Pancreas (tissue), 10 donors: Measurements from ENCODE around the gene P2RX5. TPM values are rescaled to one million over a fixed set of nuclear protein-coding genes. Genes with fewer than 3 reads are reported as not detected.

ENCODE experiments used
- ATAC-seq, 4 donors: fragments of 200-7000 bp; cut with Tn5 transposase; one replicate each; pipeline versions ENCODE4 v1.8.0 to v1.9.1; 2020; ENCODE audit warnings: mild to moderate bottlenecking in 4 of 4, moderate library complexity in 4 of 4
- DNase-seq, 6 donors: peaks; one replicate each; pipeline ENCODE4 v3.0.0-alpha.2; 2020
- FAIRE-seq: peaks from 2 replicates; lab custom pipeline; 2012; peaks lifted over from hg19 to GRCh38; lab: Jason Lieb, UNC
- H3K27ac ChIP-seq, 4 donors: fragments of 200-600 bp; sonication (generic); 1 replicate in 3 of 4; 2 replicates in 1 of 4; pipeline versions ENCODE4 v1.5.0 to v1.8.0; 2020
- H3K27me3 ChIP-seq, 4 donors: fragments of 200-600 bp; one replicate each; pipeline ENCODE4 v1.8.0; 2021
- H3K36me3 ChIP-seq, 3 donors: fragments of 200-600 bp; sonication (generic) in 1 of 3; one replicate each; pipeline versions ENCODE4 v1.5.0 to v1.8.0; 2020 to 2021
- H3K4me1 ChIP-seq, 3 donors: fragments of 200-600 bp; one replicate each; pipeline ENCODE4 v1.8.0; 2021
- H3K4me3 ChIP-seq, 4 donors: fragments of 200-600 bp; sonication (generic) in 2 of 4; one replicate each; pipeline versions ENCODE4 v1.5.0 to v1.8.0; 2020 to 2021
- H3K9me3 ChIP-seq, 4 donors: fragments of 200-600 bp; one replicate each; pipeline ENCODE4 v1.8.0; 2021
- WGBS, 2 donors: extraction: QIAGEN DNeasy Blood & Tissue Kit; methylation state at CpG; one replicate each; pipeline ENCODE4 v1.1.7; 2013; 5-methylcytosine and 5-hydroxymethylcytosine counted together
- intact Hi-C, 3 donors: fragments of 100-400 bp; cut with DNase I; formaldehyde crosslinking; loops; one replicate each; pipeline versions ENCODE4 v1.11.1 to v1.14.2; 2022
- polyA plus RNA-seq, 2 donors: library from polyadenylated mRNA; stranded (reverse); fragments of 200-250 nt; gene quantifications; one replicate each; pipeline ENCODE4 v1.2.3, GENCODE V29; 2013
- total RNA-seq, 6 donors: library from RNA; stranded (reverse); fragmentation: NEBNext Ultra II Directional in 4 of 6; extraction: Animal tissue kit (Norgen Biotek cat#: 25700) in 4 of 6; gene quantifications; one replicate each; pipeline versions ENCODE4 v1.2.1 to v1.2.4, GENCODE V29; 2021 to 2023
- TF ChIP-seq, protein P1 (sequence below), 4 donors: fragments of 200-600 bp; sonication (generic) in 3 of 4; IDR thresholded peaks; one replicate each; pipeline versions ENCODE4 v1.5.0 to v1.8.0; 2021; ENCODE audit warnings: antibody characterized with exemption in 4 of 4
- donor health status: healthy with polysubstance abuse.
- donor health status: DM: no; HTN: no; CAD: no; lungs with moderate emphysema.
- donor health status: DM: no; HTN: no; CAD: no.
- donor health status: control.
- donor health status: control.
- donor health status: Bipolar disorder and iron deficiency.
- donor health status: DM: yes; HTN: yes; CAD: no.
- donor health status: DM: no; HTN: no; CAD: no.
- donor health status: DM: no; HTN: no; CAD: no.
- donor health status: DM: yes; HTN: yes; CAD: no.

Gene P2RX5
- total and polyA plus RNA-seq, 8 donors, result 0.13 to 1.4 (median 0.55) TPM

DNA sequence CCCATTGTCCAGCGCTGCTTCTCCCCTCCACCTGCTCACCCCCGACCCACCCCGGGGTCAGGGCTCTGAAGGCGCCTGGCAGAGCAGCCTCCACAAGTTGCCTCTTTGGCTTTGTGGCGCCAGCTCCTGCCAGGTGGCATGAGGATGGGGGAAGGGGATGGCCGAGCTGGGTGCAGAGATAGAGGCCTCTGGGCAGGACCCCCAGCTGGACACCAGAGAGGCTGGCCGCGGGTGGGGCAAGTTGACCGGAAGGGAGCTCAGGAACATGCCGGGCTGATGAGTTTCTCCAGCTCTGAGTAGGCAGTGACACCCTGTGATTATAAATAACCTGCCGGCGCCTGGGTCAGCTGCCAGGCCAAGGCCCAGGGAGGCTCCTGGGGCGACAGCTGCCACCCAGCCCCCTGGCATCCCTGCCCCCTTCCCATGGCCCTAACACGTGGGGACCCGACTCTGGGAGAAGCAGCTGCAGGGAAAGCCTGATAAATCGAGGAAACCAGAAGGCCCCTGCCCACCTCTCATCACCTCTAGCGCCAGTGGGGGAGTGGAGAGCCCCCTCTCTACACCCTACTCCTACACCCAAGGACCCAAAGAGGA lies 729 bp downstream of the P2RX5 start:
- no peaks in the 10 kb centered on the region for H3K27me3 ChIP-seq
- ATAC-seq (peak in 3 of 4 donors; percentile 25 to 45 (median 37)), DNase-seq (no peak), FAIRE-seq (no peak)
- TF ChIP-seq, protein P1, sequence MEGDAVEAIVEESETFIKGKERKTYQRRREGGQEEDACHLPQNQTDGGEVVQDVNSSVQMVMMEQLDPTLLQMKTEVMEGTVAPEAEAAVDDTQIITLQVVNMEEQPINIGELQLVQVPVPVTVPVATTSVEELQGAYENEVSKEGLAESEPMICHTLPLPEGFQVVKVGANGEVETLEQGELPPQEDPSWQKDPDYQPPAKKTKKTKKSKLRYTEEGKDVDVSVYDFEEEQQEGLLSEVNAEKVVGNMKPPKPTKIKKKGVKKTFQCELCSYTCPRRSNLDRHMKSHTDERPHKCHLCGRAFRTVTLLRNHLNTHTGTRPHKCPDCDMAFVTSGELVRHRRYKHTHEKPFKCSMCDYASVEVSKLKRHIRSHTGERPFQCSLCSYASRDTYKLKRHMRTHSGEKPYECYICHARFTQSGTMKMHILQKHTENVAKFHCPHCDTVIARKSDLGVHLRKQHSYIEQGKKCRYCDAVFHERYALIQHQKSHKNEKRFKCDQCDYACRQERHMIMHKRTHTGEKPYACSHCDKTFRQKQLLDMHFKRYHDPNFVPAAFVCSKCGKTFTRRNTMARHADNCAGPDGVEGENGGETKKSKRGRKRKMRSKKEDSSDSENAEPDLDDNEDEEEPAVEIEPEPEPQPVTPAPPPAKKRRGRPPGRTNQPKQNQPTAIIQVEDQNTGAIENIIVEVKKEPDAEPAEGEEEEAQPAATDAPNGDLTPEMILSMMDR (IDR thresholded peaks at IDR 0.05), result no peak
- no peak overlapping the region for H3K27ac ChIP-seq
- WGBS, 2 donors, result 19 to 20% methylated on average over 16 to 17 of the region's 17 CpGs
- H3K4me3 ChIP-seq, result peak overlapping the region in 2 of 4 donors; percentile 18 to 62
- no peaks in the 10 kb centered on the region for H3K9me3 ChIP-seq
- intact Hi-C loops, result no loop called here
- no peaks in the 10 kb centered on the region for H3K4me1 ChIP-seq
- no peaks in the 10 kb centered on the region for H3K36me3 ChIP-seq

DNA sequence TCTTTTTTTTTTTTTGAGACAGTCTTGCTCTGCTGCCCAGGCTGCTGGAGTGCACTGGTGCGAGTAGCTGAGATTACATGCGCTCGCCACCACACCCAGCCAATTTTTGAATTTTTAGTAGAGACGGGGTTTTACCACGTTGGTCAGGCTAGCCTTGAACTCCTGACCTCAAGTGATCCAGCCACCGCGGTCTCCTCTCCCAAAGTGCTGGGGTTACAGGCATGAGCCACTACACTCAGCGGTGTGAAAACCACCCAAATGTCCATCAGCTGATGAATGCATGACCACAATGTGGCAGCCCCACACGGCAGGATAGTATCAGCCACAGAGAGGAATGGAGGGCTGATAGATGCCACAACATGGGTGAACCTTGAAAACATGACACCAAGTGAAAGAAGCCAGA lies 2.1 kb downstream of the P2RX5 start:
- H3K4me3 ChIP-seq, result no peak overlapping the region
- intact Hi-C loops, result no loop called here
- no peak overlapping the region for H3K27ac ChIP-seq
- no peaks in the 10 kb centered on the region for H3K9me3 ChIP-seq
- WGBS, 2 donors, result 62 to 65% methylated on average over 9 of the region's 9 CpGs
- TF ChIP-seq, protein P1 (IDR thresholded peaks at IDR 0.05), result no peak
- DNase-seq (no peak), ATAC-seq (no peak), FAIRE-seq (no peak)
- H3K4me1 ChIP-seq, result no peaks in the 10 kb centered on the region
- no peaks in the 10 kb centered on the region for H3K27me3 ChIP-seq
- H3K36me3 ChIP-seq, result no peaks in the 10 kb centered on the region

- WGBS, 2 donors, result 47 to 53% methylated on average over 4 of the region's 4 CpGs
- TF ChIP-seq, protein P1 (IDR thresholded peaks at IDR 0.05), result no peak
- ATAC-seq, result no peak
- H3K27me3 ChIP-seq, result no peaks in the 10 kb centered on the region
- H3K4me1 ChIP-seq, result no peaks in the 10 kb centered on the region
- no peak overlapping the region for H3K27ac ChIP-seq
- intact Hi-C loops, result no loop called here
- FAIRE-seq, result no peak
- no peaks in the 10 kb centered on the region for H3K9me3 ChIP-seq
- H3K4me3 ChIP-seq, result no peak overlapping the region
- H3K36me3 ChIP-seq, result no peaks in the 10 kb centered on the region
- DNase-seq, result no peak
These were observed 2.8 kb downstream of the P2RX5 start for GRCh38 chr17:3693141-3693540.

GRCh38 chr17:3692346-3692745 lies 3.6 kb downstream of the P2RX5 start:
- TF ChIP-seq, protein P1 (IDR thresholded peaks at IDR 0.05), result no peak
- intact Hi-C loops, result no loop called here
- H3K9me3 ChIP-seq, result no peaks in the 10 kb centered on the region
- H3K36me3 ChIP-seq, result no peaks in the 10 kb centered on the region
- H3K27ac ChIP-seq, result no peak overlapping the region
- H3K4me1 ChIP-seq, result no peaks in the 10 kb centered on the region
- no peaks in the 10 kb centered on the region for H3K27me3 ChIP-seq
- ATAC-seq (no peak), FAIRE-seq (no peak), DNase-seq (no peak)
- H3K4me3 ChIP-seq, result no peak overlapping the region
- WGBS, 2 donors, result 73 to 78% methylated on average over 9 of the region's 9 CpGs

DNA sequence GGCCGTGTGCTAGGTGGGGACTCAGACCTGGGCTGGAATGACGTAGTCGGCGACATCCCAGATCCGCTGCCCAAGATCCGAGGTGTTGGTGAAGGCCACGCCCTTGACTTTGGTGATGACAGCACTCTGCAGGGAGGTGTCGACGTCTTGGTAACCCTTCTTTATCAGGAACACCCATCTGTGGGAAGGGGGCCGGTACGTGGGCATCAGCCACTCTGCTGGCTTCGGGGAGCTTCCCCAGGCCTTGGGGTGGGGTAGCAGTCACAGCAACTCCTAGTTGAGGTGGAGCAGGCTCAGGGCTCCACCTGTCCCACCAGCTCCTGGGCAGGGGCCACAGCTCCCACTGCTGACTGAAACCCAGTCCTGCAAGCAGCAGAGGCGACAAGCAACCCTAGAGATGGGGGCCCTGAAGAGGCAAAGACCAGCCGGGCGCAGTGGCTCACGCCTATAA lies 4.3 kb downstream of the P2RX5 start:
- no peak for FAIRE-seq
- 67 to 70% methylated on average over 16 of the region's 16 CpGs for WGBS, 2 donors
- Histone ChIP-seq H3K27me3 (no peaks in the 10 kb centered on the region), H3K36me3 (no peaks in the 10 kb centered on the region), H3K4me3 (no peak overlapping the region), H3K9me3 (no peaks in the 10 kb centered on the region), H3K27ac (no peak overlapping the region), H3K4me1 (no peaks in the 10 kb centered on the region)
- no peak for ATAC-seq
- DNase-seq, result no peak
- TF ChIP-seq, protein P1 (IDR thresholded peaks at IDR 0.05), result no peak
- intact Hi-C loops, result no loop called here
